Fibroblast of peridontal ligament (primary cell): Measurements from ENCODE around the gene ANKAR.
"Not testable (repeated sequence)": the region's sequence is repeated elsewhere in the genome, so short reads cannot be mapped to it uniquely, and the experiment has no call there.

Experiments
- DNase-seq: peaks from one replicate; pipeline ENCODE4 v3.0.0-alpha.2; 2010; ENCODE audit errors: extremely low read depth

ANKAR gene, protein sequence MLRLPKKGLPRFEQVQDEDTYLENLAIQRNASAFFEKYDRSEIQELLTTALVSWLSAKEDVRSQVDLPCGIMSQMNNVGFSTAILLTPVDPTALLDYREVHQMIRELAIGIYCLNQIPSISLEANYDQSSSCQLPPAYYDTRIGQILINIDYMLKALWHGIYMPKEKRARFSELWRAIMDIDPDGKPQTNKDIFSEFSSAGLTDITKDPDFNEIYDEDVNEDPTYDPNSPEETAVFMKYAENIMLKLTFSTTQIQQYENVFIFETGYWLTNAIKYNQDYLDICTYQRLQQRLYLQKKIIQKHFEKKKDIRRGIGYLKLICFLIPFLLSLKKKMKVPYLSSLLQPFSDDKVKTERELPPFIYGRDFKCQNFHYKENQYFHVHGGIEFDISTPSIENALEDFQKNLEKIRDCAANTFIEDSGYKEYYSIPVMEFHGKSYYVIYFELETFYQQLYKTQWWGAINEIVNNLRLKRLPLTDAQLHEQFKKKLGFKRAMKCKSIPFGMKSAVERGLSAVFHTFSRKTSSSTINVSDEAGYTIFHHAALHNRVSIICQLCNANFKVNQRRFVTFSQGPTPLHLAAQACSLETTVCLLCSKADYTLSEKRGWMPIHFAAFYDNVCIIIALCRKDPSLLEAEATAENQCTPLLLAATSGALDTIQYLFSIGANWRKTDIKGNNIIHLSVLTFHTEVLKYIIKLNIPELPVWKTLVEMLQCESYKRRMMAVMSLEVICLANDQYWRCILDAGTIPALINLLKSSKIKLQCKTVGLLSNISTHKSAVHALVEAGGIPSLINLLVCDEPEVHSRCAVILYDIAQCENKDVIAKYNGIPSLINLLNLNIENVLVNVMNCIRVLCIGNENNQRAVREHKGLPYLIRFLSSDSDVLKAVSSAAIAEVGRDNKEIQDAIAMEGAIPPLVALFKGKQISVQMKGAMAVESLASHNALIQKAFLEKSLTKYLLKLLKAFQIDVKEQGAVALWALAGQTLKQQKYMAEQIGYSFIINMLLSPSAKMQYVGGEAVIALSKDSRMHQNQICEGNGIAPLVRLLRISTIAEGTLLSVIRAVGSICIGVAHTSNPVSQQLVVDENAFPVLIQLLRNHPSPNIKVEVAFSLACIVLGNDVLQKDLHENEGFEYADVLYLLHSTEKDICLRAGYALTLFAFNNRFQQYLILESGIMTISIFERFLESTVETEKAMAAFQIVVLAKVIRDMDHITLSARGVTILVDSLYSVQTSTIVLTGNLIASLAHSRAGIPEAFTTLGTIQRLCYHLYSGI (N-terminal part only)

DNA sequence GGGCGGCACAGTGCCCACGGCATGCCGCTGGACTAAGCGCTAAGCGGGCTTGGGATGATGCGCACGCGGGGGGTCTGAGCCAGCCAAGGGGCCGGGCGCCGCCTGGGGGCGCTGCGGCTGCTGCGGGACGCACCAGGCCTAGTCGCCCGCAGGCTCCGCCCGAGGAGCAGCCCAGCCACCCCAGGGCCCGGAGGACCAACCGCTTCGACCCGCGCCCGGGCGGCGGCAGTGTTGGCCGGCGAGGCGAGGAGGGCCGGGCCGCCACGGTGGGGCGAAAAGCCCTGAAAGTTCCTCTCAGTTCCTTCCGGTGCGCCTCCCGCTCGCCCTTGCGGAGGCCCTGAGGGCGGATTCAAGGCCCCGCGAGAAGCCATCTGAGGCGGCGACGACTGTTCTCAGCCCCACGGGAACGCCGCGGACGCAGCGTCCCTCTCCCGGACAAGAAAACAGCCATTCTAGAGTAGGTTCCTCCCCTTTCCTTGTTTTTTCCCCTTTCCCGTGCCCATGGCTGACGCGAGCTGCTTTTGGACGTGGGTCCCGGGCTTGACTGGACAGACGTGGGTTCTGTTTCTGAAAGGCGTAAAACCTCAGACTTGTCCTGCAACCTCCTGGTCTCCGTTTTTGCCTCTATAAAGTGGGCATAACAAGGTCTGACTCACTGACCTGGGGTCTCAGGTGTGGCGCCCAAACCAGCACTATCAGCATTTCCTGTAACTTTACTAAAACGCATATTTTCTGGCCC is at the start of gene ANKAR:
ANKAR (plus strand) TSS at position 297 of the 739 bp plus-strand sequence. CDS start 1,821 bp downstream, outside the sequence.
- peak; percentile 87 for DNase-seq

DNA sequence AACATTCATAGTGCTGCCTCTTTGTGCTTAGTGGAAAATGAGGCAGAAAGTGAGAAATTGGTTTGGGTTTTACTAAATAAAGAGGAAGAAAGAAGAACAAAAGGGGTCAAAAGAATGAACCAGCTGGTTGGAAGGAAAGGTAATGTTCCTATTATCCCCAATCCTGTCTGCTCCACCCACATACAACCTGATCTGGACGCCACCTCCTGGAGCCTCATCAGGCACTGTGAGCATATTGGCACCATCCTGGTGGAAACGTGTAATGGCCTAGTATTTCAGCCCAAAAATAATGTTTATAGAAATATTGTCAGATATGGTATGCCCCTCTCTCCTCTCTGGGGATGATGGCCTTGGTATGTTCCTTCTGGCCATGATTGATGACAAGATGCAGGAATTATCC is 48.8 kb upstream of the ANKAR start:
- no peak for DNase-seq

DNA sequence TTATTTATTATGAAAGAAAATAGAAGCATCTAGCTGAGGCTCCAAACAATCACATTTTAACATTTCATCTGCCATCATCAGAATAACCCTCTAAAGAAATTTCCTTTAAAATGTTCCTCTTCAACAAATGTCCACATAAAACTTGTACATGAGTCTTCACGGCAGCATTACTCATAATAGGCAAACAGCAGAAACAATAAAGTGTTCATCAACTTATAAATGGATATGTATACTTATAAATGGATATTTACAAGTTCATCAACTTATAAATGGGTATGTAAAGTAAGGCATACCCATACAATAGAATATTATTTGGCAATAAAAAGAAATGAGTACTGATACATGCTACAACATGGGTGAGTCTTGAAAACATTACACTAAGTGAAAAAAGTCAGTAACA is 46.7 kb upstream of the ANKAR start:
- DNase-seq = no peak

DNA sequence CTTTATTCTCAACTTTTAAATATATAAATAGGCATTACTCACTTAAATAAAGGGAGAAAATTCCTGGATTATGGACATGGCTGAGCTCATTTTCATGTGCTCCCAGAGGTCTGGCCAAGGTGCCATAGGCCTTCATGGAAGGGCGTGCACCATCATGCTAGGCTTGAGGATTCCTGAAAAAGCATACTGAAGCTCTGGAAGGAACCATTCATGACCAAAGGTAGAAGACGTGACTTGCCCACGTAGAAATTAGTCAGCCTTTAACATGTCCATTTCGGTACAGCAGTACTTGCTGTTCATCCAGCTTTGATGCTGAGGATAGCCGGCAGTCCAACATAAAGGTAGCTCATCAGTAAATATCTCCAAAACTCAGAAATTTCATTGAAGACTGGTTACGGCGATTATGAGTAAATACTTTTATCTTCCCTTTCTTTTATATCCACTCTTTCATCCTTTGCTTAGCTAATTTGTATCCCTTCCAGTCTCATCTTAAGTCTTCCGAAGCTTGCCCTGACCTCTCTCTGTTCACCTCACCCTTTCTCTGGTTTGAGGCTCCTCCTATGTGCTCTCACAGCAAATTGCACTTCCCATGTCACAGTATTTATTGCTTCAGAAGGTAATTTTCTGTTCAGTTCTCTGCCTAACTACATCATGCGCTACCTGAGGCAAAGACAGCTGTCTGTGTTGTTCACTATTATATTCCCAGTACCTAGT is 45.5 kb upstream of the ANKAR start:
- DNase-seq = no peak

DNA sequence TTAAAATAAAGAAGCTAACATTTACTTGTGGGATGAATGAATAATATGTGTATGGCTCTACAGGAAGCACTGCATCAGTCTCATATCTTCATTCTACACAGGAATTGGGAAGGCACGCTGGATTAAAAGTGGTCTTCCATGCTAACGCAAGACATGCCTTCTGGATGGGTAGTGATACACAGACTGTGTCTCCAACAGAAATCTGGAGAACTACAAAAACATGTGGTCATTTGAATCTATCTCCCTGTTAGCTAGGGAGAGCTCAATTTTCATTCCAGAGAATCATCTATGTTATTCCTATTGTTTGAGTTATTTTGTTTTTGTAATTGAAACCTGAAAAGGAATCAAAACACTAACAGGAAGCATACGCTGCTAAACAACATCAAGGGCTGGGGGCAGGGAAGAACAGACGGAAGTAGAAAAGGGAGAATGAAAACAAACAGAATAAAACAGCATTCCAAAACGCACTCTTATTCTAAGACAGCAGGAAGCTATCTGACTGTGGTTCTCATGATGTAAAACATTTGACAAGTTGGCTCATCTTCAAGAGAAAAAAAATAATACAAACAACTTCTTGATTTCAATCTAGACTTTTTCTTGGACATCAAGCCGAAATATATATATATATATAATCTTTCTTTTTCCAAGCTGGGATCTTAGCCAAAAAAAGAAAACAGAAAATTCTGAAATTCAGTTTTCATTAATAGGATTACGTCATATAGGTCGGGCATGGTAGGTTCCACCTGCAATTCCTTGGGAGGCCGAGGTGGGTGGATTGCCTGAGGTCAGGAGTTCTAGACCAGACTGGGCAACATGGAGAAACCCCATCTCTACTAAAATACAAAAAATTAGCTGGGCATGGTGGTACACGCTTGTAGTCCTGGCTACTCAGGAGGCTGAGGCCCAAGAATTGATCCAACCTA is 44.7 kb upstream of the ANKAR start:
- DNase-seq = peak; percentile 57

DNA sequence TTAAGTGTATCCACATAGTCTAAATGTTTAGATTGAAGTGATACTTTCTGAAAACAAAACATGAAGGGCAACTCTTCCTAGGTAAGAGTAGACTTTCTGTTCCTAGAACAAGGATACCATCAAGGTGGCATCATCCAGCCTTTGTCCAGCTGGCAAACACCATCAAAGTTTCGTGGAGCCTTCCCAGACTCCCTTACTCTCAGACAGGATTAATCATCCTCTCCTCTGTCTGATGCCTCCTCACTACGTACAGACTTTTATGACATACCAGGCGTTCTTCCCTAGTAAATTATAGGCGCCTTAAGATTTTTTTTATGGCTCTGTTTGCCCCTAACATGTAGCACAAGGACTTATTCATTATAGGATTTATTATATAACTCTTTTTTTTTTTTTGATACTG is 42.6 kb upstream of the ANKAR start:
- DNase-seq = no peak

DNA sequence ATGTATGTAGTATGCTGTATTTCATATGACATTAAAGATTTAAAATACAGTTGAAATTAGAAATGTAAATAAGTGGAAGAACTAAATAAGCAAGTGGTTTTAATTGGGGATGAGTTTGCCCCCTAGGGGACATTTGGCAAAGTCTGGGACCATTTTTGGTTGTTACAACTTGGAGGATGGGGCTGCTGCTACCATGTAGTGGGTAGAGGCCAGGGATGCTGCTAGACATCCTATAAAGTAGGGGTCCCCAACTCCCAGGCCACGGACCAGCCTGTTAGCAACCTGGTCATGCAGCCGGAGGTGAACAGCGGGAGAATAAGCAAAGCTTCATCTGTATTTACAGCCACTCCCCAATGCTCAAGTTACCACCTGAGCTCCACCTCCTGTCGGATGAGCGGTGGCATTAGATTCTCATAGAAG is 41.1 kb upstream of the ANKAR start:
- DNase-seq = peak; percentile 45

DNA sequence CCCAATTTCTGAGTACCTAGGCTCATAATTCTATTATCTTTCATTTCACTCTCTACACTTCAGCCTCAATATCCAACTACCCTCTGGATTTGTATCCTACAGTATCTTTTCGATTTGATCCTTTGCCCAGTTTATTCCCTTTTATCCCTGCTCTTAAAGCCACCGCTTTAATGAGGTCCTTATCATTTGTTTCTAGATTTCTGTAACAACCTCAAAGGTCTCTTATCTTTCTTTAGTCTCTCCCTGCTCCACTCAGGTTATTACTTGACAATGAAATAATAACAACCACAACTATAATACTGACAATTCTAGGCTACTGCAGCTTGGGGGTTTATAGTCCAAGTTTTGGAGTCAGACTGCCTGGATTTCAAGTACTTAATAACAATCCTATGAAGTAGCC is 39.1 kb upstream of the ANKAR start:
- no peak for DNase-seq

DNA sequence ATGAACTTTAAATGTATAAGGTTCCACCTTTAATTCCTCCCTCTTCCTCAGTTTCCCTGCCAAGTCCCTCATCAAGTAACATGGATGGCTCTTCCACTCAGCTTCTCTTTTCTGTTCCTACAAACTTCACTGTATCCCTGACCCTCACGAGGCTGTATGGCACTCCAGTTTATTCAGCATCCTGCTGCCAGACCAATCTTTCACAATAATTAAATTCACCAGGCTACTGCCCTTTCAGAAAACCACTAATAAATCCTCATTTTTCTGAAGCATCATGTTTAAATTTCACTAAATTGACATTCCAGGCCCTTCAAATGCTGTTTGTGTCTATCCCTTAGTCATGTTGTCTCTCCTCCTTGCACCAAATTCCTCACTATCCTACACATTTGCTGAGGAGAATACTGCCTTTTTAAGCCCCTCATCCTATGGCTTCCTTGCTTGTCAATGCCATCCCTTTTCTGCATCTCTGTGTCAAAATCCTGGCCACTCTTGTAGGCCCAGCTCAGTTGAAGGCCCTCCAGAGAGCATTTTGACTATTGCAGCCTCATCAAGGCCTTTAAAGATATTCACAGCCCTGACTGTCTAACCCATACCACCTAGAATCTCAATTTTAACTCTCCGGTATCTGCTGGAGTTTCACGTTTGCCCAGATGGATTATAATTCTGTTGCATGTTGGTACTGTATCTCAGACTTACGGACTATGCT is 36.0 kb upstream of the ANKAR start:
- DNase-seq = no peak

DNA sequence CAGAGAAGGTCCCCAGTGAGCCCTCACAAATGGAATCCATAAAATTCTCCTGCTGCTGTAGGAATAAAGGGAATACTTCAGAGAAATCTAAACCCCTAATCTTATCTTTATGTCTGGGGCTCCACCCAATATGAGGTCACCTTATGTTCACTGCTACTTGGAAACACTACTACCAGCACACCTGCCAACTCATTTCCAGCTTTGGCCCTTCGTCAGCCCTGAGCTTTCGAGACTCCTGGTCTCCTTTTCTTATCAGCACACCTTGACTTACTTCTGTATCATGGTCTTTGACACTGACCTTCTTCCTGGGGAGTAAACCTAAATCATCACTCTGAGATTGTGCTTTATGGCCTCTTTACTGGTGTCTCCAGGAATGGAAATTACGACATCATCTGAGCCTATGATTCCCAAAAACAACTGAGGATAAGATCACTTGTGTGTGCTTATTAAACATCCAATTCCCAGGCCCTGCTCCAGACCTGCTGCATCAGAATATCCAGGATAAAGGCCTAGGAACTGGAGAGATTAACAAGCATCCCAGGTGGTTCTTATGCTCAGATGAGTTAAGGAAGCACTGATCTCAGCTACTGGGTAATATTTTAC is 35.4 kb upstream of the ANKAR start:
- no peak for DNase-seq

DNA sequence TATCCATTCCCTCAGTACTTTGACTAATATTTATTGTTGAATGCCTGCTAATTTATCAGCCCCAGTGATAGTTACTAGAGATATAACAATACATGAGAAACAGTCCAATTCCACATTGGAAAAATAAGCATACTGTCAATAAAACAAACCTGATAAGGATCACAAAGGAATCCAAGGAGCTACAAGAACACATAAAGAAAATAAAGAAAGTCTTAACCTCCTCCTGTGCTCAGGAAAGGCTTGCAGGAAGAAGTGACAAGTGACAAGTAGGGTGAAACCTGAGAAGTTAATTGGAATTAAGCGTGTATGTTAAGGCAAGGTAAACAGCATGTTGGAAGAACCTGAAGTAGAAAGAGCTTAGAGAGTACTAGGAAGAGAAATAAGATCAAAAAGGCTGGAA is 33.5 kb upstream of the ANKAR start:
- DNase-seq = no peak

DNA sequence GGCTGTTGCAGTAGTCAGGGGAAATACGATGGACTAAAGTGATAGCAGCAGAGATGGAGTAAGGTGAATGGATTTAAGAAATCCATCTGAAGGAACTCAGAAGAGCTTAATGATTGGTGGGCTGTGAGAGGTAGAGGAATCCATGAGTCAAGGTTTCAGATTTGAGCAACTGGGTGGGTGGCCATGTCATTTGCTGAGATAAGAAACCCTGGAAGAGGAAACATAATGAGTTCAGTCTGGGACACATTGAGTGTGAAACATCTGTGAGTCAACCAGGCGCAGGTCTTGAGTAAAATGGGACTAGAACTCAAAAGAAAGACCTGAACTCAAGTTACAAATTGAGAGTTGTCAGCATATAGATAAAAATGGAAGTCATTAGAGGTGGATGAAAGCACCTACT is 32.9 kb upstream of the ANKAR start:
- no peak for DNase-seq

DNA sequence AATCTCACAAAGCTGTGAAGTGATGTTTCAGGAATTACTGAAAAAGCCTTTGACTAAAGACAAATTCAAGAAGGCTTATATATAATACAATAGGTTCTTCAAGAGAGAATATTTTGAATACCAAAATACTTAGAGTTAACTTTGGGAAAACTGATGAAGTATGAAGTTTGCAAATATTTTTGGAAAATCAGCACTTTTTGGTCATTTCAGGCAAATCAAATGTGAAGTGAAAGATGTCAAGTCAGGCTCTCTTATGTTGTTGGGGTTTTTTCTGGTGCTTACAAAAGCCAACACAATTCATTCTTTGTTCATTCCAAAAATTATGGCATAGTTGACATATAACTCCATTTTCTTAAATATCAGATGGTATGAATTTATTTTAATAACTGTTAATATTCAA is 27.9 kb upstream of the ANKAR start:
- no peak for DNase-seq

DNA sequence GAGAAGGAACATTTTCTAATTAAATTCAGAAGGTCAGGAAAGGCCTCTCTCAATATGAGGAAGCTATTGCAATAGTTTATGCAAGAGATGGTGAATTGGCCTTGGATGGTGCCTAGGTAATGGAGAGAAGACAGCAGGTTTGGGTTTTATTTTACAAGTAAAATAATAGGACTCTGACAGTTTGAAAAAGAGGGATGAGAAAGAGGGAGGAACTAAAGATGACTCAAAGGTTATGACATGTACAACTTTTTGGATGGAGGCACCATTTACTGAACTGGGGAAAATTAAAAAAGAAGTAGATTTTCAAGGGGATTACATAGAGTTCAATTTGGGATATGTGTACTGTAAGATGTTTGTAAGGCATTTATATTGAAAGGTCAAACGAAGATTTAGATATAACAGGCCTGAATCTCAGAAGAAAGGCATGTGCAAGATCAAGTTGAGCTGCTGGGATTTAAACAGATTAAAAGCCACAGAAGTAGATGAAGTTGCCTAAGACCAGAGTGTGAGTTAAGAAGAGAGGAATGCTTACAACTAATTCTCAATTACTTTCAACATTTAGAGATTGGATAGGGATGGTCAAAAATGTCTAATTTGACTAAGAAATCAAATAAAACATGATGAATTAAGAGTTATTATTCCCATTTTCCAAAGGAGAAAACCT is 25.5 kb upstream of the ANKAR start:
- DNase-seq = peak; percentile 86

DNA sequence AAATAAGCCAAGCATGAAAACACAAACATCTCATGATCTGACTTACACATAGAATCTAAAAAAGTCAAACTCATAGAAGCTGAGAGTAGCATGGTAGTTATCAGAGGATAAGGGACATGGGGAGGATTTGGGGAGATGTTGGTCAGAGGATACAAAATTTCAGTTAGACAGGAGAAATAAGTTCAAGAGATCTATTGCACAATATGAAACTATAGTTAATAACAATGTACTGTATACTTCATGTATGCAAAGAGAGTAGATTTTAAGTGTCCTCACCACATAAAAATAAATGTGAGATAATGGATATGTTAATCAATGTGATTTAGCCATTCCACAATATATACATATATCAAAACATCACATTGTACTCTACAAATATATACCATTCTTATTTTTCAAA is 23.2 kb upstream of the ANKAR start:
- DNase-seq = no peak

DNA sequence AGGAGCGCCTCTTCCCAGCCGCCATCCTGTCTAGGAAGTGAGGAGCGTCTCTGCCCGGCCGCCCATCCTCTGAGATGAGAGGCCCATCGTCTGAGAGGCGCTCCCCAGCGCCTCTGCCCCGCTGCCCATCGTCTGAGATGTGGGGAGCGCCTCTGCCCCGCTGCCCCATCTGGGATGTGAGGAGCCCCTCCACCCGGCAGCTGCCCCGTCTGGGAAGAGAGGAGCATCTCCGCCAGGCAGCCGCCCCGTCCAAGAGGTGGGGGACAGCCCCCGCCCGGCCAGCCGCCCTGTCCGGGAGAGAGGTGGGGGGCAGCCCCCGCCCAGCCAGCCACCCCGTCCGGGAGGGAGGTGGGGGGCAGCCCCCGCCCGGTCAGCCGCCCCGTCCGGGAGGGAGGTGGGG is 21.0 kb upstream of the ANKAR start:
- DNase-seq = not testable (repeated sequence)

DNA sequence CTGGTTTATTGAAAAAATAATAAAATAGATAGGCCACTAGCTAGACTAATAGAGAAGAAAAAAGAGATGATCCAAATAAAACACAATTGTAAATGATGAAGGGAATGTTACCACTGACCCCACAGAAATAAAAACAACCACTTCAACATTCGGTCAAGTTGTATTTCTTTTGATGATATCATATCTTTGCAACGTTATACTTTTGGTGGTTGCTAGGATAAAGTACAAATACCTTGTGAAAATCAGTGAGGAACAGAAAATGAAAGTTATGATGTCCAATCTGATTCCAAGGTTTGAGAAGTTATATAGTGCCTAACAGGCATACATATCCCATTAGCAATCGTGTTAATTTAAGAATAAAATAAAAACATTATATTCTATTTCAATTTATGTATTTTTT is 19.8 kb upstream of the ANKAR start:
- peak; percentile 70 for DNase-seq

DNA sequence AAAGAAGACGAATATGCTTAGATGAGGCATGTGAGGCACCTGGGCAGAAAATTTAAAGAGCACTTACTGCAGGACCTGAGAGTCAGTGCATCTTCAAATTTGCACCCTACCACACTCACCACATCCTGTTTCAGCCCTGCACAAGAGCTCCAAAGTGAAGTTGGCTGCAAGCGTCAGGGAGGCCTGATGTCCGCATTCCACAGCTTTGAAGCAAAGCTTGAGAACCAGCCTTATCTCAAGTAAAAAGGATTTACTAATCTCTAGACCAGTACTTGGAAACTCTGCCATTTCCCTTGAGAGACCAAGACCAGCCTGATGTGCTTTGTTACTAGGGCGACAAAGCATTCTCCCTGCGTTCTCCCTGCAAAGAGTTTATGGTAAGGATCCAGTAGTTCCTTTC is 16.6 kb upstream of the ANKAR start:
- DNase-seq = peak; percentile 35
